Upper lobe of left lung (tissue), 6 donors: ENCODE data around the gene LRRIQ4. TPM values are rescaled to one million over a fixed set of nuclear protein-coding genes. Genes with fewer than 3 reads are reported as not detected.

Experiments used
- ATAC-seq, 2 donors: fragments of 200-7000 bp; cut with Tn5 transposase; one replicate each; pipeline ENCODE4 v1.9.1; 2022; ENCODE audit warnings: mild to moderate bottlenecking in 2 of 2, moderate library complexity in 2 of 2; ENCODE audit not compliant: low FRiP score in 2 of 2
- DNase-seq, 2 donors: peaks; one replicate each; pipeline ENCODE4 v3.0.0-alpha.2; 2019 to 2020
- H3K27ac ChIP-seq, 4 donors: fragments of 200-600 bp; sonication (generic); one replicate each; pipeline ENCODE4 v1.5.1; 2016 to 2019
- H3K27me3 ChIP-seq, 4 donors: fragments of 200-600 bp; sonication (generic); one replicate each; pipeline ENCODE4 v1.5.1; 2017 to 2019
- H3K36me3 ChIP-seq, 4 donors: fragments of 200-600 bp; sonication (generic); one replicate each; pipeline ENCODE4 v1.5.1; 2016 to 2019
- H3K4me1 ChIP-seq, 4 donors: fragments of 200-600 bp; sonication (generic); one replicate each; pipeline ENCODE4 v1.5.1; 2018 to 2019
- H3K4me3 ChIP-seq, 4 donors: fragments of 200-600 bp; sonication (generic); one replicate each; pipeline ENCODE4 v1.5.1; 2017 to 2019; ENCODE audit warnings: mild to moderate bottlenecking in 2 of 4, moderate library complexity in 1 of 4
- H3K9me3 ChIP-seq, 4 donors: fragments of 200-600 bp; sonication (generic); one replicate each; pipeline ENCODE4 v1.5.1; 2018 to 2019
- EP300 ChIP-seq, 4 donors: sonication (generic); formaldehyde crosslinking; IDR thresholded peaks; one replicate each; pipeline ENCODE4 v1.5.1; 2017; ENCODE audit warnings: antibody characterized with exemption in 4 of 4, control low read depth in 2 of 4
- POLR2A ChIP-seq, 4 donors: fragments of 450-650 bp; IDR thresholded peaks; one replicate each; pipeline ENCODE4 v1.5.1; 2016 to 2017; ENCODE audit warnings: antibody characterized with exemption in 4 of 4, mild to moderate bottlenecking in 2 of 4
- POLR2AphosphoS5 ChIP-seq, 2 donors: sonication (generic); formaldehyde crosslinking; IDR thresholded peaks; one replicate each; pipeline ENCODE4 v1.5.1; 2017; ENCODE audit warnings: antibody characterized with exemption in 2 of 2
- WGBS, 2 donors: methylation state at CpG; one replicate each; pipeline ENCODE4 v1.1.5; 2017 to 2018; 5-methylcytosine and 5-hydroxymethylcytosine counted together
- total RNA-seq, 6 donors: library from RNA; depleted of rRNA in 4 of 6; stranded (reverse); fragments of >200 nt in 4 of 6; gene quantifications; one replicate each; pipeline versions ENCODE4 v1.1.0 to v1.2.1, GENCODE V29; 2016 to 2021
- TF ChIP-seq, protein P1 (sequence below), 6 experiments: fragments of 450-650 bp in 4 of 6; fragments of 200-600 bp in 2 of 6; sonication (generic) in 2 of 6; IDR thresholded peaks; one replicate each; pipeline ENCODE4 v1.5.1; 2016 to 2019; ENCODE audit warnings: antibody characterized with exemption in 6 of 6
- donor health status: DM: no; HTN: no; CAD: no; lungs with moderate emphysema.
- donor health status: DM: no; HTN: yes; CAD: no; lungs with severe emphysema.

LRRIQ4 gene
- total RNA-seq, 6 donors from 2014 or later = 0.22 to 0.24 TPM; not detected in 4

DNA sequence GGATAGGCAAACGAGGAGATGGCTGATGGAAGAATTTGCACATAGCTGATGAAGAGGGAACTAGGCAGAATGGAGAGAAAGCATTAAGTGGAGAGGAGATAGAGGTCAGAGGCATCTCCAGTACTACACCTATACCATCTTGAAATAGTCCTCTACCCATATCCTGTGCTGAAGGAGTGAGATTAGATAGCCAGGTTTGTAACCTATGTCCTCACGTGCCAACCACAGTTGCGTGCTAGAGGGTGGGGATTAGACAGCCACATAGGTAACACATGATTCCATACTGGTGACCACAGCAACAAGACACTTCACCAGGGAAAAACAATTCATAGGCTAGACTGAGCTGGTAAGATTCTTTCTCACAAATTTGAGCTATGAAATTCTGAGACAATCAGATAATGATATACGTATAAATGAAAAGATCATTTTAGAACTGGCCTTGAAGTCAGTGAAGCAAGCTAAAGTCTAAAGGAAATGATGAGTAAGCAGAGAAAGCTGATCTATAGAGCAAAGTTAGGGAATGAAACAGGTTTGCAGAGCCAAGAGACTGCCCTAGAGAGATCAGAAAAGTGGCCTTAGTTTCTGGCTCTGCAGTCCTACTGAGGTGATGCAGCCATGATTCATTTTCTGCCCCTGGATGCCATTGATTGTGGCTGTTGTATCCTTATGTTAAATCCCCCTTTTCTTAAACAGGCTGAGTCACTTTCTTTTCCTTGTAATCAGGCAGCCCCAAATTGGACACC lies 21.8 kb upstream of the LRRIQ4 start:
- TF ChIP-seq POLR2AphosphoS5 (IDR thresholded peaks at IDR 0.05) (no peak), EP300 (IDR thresholded peaks at IDR 0.05) (no peak), POLR2A (IDR thresholded peaks at IDR 0.05) (no peak)
- TF ChIP-seq, protein P1, sequence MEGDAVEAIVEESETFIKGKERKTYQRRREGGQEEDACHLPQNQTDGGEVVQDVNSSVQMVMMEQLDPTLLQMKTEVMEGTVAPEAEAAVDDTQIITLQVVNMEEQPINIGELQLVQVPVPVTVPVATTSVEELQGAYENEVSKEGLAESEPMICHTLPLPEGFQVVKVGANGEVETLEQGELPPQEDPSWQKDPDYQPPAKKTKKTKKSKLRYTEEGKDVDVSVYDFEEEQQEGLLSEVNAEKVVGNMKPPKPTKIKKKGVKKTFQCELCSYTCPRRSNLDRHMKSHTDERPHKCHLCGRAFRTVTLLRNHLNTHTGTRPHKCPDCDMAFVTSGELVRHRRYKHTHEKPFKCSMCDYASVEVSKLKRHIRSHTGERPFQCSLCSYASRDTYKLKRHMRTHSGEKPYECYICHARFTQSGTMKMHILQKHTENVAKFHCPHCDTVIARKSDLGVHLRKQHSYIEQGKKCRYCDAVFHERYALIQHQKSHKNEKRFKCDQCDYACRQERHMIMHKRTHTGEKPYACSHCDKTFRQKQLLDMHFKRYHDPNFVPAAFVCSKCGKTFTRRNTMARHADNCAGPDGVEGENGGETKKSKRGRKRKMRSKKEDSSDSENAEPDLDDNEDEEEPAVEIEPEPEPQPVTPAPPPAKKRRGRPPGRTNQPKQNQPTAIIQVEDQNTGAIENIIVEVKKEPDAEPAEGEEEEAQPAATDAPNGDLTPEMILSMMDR (IDR thresholded peaks at IDR 0.05) = no peak
- H3K9me3 ChIP-seq = no peaks in the 10 kb centered on the region
- H3K27me3 ChIP-seq = no peaks in the 10 kb centered on the region
- peaks cover 10 to 54% (median 14%) of the 10 kb centered on the region in 4 donors for H3K36me3 ChIP-seq
- WGBS, 2 donors = 88% methylated on average over 4 of the region's 4 CpGs
- no peaks in the 10 kb centered on the region for H3K4me1 ChIP-seq
- DNase-seq (no peak), ATAC-seq (no peak)
- no peak overlapping the region for H3K4me3 ChIP-seq
- no peak overlapping the region for H3K27ac ChIP-seq

DNA sequence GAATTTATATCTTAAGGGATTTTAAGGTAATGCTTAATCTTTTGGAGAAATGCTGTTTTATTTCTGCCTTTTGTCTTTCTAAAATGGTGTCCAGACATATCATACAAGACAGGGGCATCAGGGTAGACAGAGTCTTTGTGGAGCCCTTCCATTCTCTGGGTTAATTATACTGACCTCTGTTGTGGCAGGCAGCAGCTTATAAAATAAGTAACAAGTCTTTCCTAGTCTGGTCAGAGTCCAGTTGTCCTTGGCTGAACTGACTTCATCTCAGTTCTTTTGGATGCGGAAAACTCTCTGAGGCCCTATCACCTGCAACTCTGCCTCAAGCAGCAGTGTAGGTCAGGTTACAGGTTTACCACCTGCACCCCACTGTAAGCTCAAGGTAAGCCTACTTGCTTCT lies 20.3 kb upstream of the LRRIQ4 start:
- Histone ChIP-seq H3K4me1 (no peaks in the 10 kb centered on the region), H3K27ac (no peak overlapping the region), H3K27me3 (no peaks in the 10 kb centered on the region), H3K4me3 (no peak overlapping the region), H3K36me3 (peaks cover 0 to 42% (median 4%) of the 10 kb centered on the region in 4 donors), H3K9me3 (no peaks in the 10 kb centered on the region)
- TF ChIP-seq EP300 (IDR thresholded peaks at IDR 0.05) = no peak
- no peak for TF ChIP-seq POLR2AphosphoS5 (IDR thresholded peaks at IDR 0.05)
- no peak for TF ChIP-seq POLR2A (IDR thresholded peaks at IDR 0.05)
- TF ChIP-seq, protein P1 (IDR thresholded peaks at IDR 0.05) = no peak
- 100% methylated on average over 1 of the region's 1 CpG for WGBS, 2 donors
- no peak for DNase-seq
- ATAC-seq = no peak

DNA sequence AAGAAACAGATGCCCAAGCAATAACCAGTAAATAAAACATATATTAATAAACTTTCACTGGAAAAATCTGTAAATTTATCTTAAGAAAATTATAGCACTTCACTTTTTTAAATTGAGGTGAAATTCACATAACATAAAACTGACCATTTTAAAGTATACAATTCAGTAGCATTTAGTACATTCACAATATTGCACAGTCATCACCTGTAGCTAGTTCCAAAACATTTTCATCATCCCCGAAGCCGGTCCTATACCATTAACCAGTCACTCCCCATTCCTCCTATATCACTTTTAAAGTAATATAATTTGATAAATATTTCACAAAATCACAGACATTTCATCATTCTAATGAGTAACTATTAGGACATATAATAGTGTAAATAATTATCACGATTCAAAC lies 8.0 kb upstream of the LRRIQ4 start:
- no peaks in the 10 kb centered on the region for H3K27me3 ChIP-seq
- H3K9me3 ChIP-seq = no peaks in the 10 kb centered on the region
- TF ChIP-seq POLR2A (IDR thresholded peaks at IDR 0.05) = no peak
- TF ChIP-seq EP300 (IDR thresholded peaks at IDR 0.05) = no peak
- no peak for TF ChIP-seq POLR2AphosphoS5 (IDR thresholded peaks at IDR 0.05)
- TF ChIP-seq, protein P1 (IDR thresholded peaks at IDR 0.05) = no peak
- no peak for ATAC-seq
- no peak for DNase-seq
- no peaks in the 10 kb centered on the region for H3K4me1 ChIP-seq
- 88 to 92% methylated on average over 3 of the region's 3 CpGs for WGBS, 2 donors
- no peak overlapping the region for H3K4me3 ChIP-seq
- H3K36me3 ChIP-seq = no peaks in the 10 kb centered on the region
- H3K27ac ChIP-seq = no peak overlapping the region

DNA sequence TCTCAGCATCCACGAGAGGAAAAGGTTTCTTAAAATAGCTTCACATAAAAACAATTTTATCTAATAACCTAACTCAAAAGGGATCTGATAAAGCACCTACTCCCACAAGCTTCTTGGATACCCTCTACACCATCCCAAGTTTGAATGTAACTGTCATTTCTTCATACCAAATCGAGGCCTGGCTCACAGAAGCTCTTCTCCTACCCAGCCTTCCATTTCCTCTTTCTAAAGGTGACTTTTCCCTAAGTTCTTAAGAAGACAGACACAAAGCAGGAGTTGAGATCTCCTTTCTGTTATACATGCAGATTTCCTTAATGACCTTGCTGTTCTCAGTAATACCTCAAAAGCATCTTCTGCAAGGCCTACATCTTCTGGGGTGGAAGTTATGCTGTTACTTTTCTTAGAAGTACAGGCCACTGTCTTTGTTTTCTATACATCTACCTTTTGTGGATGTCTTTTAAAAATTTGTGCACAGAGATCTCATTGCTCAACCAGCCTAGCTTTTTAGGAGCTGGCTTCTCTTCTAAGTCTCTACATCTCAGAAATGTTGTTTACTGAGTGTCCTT lies 3.4 kb upstream of the LRRIQ4 start:
- Histone ChIP-seq H3K4me1 (peaks cover 9 to 26% (median 26%) of the 10 kb centered on the region in 4 donors), H3K9me3 (no peaks in the 10 kb centered on the region), H3K4me3 (no peak overlapping the region), H3K27me3 (no peaks in the 10 kb centered on the region), H3K36me3 (no peaks in the 10 kb centered on the region), H3K27ac (no peak overlapping the region)
- DNase-seq (no peak), ATAC-seq (no peak)
- TF ChIP-seq POLR2AphosphoS5 (IDR thresholded peaks at IDR 0.05) = no peak
- WGBS, 2 donors = 45 to 46% methylated on average over 2 of the region's 2 CpGs

DNA sequence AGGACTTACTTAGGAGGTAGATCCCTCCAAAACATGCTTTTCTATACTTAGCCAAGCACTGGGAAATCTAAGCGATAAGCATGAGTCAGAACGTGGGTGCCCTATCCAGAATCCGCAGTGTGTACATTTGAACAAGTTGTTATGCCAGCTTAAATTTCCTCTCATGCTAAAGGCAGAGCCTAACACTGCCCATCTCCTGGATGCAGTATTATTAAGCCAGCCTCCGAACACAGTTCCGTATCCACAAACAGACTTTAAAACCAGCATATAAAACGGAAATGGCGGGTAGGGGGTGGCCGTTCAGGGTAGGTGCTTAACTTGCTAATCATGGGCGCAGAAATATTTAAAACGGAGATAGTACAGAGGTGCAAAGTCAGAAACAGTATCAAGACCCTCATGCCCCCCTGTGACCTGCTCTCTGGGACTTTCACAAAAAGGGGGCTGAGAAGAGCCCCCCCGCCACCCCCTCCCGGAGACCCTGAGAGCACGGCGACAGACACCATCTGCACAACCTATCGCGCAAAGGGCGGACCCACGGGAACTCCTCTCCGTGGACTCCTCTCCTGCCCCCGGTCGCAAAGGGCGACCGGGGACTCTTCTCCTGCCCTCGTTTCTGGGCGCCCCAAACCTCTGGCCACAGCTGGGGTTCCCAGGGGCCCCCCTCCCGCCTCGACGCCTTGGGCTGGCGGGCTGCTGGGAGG lies 889 bp upstream of the LRRIQ4 start:
- Histone ChIP-seq H3K4me3 (peak overlapping the region; percentile 56 to 76 (median 65)), H3K27me3 (no peaks in the 10 kb centered on the region), H3K9me3 (peaks cover 0 to 7% (median 0%) of the 10 kb centered on the region in 4 donors), H3K27ac (peak overlapping the region; percentile 70 to 77 (median 74)), H3K36me3 (no peaks in the 10 kb centered on the region), H3K4me1 (peaks cover 9 to 26% (median 26%) of the 10 kb centered on the region in 4 donors)
- 8 to 16% methylated on average over 15 to 28 of the region's 29 CpGs for WGBS, 2 donors
- peak; percentile 30 to 53 for ATAC-seq
- TF ChIP-seq, protein P1 (IDR thresholded peaks at IDR 0.05) = no peak
- TF ChIP-seq POLR2A (IDR thresholded peaks at IDR 0.05) (no peak), POLR2AphosphoS5 (IDR thresholded peaks at IDR 0.05) (no peak), EP300 (IDR thresholded peaks at IDR 0.05) (no peak)
- DNase-seq = no peak
